Fibroblast of lung (primary cell): ENCODE results near the gene XRCC4.

Experiments used
- CTCF ChIP-seq, 2 donors: IDR thresholded peaks in 1 of 2; conservative IDR thresholded peaks in 1 of 2; 1 replicate in 1 of 2; 2 replicates in 1 of 2; pipeline ENCODE4 v1.5.1; 2011 to 2012; ENCODE audit warnings: low read length in 2 of 2, control low read depth in 1 of 2, inconsistent platforms in 1 of 2, low read depth in 1 of 2, mild to moderate bottlenecking in 1 of 2
- EZH2 ChIP-seq: IDR thresholded peaks from 2 replicates; pipeline ENCODE4 v1.5.1; 2012; ENCODE audit warnings: low read length, control low read depth, mild to moderate bottlenecking; ENCODE audit errors: missing control alignments

GRCh38 chr5:83162601-83163000 lies 85.3 kb downstream of the XRCC4 start:
- TF ChIP-seq CTCF (conservative IDR thresholded peaks at IDR 0.05 in 1 of 2, IDR thresholded peaks at IDR 0.05 in 1 of 2; ENCODE audit: low read depth in 1 of 2, low read length in 2 of 2) (no peak), EZH2 (no peak)
